Limb (tissue), 2 donors: Measurements from ENCODE around the gene FLCN.
"Not testable (repeated sequence)": the region's sequence is repeated elsewhere in the genome, so short reads cannot be mapped to it uniquely, and the experiment has no call there.

Source experiments
- DNase-seq, 2 donors: peaks; one replicate each; pipeline ENCODE4 v3.0.0-alpha.2; 2016; ENCODE audit errors: extremely low spot score in 2 of 2

Gene FLCN

DNA sequence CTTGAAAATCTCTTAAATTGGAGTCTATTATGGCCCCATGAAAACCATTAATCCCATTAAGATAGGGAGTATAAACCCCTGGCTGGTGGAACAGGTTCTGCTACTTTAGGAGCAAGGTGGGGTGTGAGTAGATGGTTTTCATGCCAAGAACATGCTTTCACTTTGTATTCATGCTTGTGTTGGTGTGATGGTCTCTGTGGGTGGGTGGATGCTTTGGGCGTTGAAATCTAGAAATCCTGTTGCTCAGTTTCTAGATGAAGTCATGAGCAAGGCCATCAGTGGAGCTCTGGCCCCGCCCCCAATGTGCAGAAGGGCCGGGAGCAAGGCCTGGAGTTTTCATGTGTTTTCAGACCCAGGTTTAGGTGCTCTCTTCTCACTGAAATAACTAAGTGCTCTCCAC, 50.9 kb downstream of the FLCN start:
- DNase-seq, result no peak

DNA sequence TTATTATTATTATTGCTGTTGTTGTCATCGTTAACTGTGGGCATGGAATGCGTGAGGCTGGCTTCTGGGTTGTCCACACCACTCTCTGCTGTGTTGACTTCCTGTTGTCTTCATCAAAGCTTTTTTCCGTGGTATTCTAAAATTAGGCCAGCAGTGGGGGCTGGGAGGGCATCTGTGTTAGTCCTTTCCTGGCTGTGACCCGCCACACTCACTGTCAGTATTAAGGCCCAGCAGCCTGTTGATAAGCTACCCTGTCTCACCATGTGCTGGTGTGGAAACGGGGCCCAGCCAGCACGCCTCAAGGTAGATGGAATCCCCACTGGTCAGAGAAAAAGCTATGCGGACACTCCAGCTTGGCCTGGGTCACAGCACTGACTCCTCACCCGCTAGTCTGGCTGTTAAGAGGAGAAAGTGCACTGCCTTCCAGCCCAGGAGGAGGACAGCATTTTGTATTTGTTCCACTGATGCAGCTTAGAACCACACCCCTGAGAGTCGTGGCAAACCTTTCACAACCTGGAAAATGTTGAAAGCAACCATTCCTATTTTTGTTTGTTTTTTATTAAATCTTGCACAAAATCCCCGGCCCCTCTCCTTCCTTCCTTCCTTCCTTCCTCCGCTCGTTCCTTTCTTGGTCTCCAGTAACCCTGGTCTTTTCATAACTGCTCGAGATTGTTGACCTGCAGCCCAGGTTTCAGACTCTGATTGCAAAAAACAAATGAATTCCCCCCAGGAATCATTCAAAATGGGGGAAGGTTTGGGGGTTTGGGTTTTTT, 51.8 kb downstream of the FLCN start:
- not testable (repeated sequence) for DNase-seq

- DNase-seq, result no peak
Measured at GRCh38 chr17:17183744-17184143, 53.2 kb downstream of the FLCN start.

- DNase-seq, result no peak
Measured at GRCh38 chr17:17182598-17183136, 54.3 kb downstream of the FLCN start.

DNA sequence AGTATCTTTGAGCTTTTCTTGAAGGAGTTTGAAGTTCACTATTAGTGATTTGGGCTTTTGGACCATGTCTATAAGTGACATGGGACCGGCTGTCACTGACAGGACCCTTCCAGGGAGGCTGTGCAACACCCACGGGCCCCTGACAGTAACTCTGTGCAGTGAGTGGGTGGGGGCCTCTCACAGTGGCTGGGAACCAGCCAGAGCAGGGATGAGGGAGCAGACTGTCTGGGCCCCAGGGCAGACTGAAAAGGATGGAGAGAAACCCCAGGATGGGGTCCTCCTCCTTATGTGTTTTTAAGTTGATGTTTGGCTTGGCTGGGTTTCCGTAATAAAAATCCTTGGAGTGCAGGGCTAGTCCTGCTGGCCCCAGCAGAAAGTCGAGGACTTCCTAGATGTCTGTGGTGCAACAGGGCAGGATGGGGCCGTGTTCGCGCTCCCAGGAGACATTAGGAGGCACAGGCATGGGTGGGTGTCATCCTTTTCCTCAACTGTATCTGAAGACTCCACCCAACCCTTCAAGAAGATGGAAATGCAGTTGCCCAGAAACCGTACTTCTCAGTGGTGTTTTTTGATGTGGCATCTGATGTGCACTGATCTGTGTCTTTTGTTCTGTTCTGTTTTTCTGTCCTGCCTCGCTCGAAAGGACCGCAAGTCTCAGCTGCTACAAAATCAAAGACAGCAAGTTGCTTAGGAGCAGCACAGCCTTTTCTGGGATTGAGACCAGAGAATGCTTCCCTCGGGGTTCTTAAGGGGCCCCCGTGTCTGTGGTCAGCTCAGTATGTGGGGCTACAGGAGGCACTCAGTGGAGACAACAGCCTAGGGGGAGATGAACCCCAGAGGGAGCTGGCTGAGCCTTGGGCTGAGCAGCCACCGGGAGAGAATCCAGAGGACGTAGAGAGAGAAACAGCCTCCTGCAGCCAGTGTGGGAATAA, 55.0 kb downstream of the FLCN start:
- DNase-seq, result no peak

DNA sequence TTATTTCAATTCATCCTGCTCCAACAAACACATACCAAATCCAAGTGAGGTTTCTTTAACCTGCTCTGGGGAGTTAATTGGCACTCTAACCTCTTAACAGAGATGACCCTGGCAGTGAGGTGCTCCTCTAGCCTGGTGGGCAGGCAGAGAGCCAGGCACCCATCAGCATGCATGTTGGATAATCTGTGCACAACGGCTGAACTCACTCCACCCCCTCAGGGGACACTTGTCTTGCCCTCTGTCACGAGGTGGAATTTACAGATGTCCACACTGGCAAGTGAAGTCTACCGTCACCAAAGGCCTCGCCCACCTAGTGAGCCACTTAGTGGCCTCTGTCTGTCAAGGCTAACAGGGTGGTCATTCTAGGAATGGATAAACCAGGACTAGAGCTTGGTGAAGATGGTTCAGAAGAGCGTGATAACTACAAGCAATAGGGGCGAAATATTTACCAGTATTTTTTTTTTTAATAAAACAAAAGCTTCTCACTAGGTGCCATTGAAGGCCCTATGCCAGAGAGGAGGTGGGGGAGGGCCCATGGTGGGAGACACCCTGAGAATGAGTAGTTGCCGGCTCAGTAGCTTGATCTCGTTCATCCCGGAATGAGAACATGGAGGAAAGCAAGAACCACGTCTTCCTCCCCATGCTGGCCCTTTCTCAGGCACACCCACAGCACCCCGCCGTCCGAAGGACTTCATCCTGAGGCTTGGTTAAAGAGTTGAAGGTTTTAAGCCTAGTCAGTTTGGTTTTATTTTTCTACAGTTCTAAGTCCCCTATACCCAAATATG, 56.0 kb downstream of the FLCN start:
- DNase-seq, result no peak

- no peak for DNase-seq
Measured at GRCh38 chr17:17180141-17180603, 56.8 kb downstream of the FLCN start.

- DNase-seq, result no peak
Measured at GRCh38 chr17:17179371-17179827, 57.6 kb downstream of the FLCN start.

DNA sequence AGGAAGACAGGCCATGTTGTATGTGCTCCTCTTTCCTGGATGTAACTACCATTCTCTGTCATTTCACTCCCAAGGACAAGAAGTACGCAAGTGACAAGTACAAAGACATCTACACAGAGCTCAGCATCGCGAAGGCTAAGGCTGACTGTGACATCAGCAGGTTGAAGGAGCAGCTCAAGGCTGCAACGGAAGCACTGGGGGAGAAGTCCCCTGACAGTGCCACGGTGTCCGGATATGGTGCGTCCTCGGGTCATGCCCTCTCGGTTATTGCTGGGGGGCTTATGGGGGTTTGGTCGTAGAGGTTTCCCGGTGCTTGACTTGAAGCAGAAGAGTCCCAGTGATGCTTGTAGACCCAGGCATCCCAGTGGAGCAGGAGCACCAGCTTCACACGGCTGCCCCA, 59.8 kb downstream of the FLCN start:
- no peak for DNase-seq

- no peak for DNase-seq
Measured at GRCh38 chr17:17176341-17176740, 60.6 kb downstream of the FLCN start.

DNA sequence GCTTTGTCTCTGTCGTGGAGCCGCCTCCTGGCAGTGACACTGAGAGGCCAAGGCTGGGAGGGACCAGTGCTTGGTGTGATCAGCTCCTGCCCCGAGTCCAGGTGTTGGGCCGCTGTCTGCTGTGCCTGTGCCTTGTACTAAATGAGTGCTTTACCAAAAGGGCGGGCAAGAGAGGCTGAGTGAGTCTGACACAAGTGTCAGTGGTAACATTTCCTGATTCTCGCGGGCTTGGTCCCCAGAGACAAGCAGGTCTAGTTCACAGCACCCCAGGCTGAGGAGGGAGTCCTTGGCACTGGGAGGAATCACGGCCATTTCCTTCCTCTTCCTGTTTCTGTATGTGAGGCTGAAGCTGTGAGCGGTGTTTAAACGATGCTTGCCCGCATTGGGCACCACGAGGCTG, 61.1 kb downstream of the FLCN start:
- DNase-seq, result no peak

DNA sequence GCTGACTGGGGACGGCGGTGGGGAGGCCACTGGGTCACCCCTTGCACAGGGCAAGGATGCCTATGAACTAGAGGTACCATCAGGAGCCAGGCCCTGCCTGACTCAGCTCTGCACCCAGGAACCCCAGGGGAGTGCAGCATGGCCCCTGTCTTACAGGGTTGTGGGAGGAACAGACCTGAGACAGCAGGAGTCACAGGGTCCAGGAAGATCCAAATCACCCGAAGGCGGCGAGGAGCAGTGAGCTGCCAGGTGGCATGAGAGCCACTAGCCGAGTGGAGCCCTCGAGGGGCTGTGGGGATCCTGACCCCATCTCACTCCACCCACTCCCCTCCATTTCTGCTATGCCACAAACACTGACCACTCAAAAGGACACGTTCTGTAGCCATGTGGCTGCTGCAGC, 61.6 kb downstream of the FLCN start:
- no peak for DNase-seq

GRCh38 chr17:17173921-17174320, 63.0 kb downstream of the FLCN start:
- DNase-seq, result no peak

DNA sequence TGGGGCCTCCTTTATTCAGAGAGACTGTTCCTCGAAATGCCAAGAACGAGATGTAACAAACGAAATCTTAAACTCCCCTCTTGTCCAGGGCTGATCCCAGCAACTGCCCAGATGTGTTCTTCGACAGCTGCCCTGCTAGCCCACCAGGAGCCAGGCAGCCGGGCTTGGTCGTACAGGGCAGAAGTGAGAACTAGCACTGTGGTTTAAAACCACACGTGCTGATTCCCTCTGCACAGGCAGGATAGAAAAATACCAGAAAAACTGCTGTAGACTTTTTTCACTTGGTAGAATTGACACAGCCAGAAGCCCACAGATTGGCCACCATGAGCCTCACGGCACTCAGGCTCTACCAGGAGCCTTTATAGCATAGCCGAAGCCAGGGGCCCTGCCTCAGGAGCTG, 64.0 kb downstream of the FLCN start:
- DNase-seq, result no peak

DNA sequence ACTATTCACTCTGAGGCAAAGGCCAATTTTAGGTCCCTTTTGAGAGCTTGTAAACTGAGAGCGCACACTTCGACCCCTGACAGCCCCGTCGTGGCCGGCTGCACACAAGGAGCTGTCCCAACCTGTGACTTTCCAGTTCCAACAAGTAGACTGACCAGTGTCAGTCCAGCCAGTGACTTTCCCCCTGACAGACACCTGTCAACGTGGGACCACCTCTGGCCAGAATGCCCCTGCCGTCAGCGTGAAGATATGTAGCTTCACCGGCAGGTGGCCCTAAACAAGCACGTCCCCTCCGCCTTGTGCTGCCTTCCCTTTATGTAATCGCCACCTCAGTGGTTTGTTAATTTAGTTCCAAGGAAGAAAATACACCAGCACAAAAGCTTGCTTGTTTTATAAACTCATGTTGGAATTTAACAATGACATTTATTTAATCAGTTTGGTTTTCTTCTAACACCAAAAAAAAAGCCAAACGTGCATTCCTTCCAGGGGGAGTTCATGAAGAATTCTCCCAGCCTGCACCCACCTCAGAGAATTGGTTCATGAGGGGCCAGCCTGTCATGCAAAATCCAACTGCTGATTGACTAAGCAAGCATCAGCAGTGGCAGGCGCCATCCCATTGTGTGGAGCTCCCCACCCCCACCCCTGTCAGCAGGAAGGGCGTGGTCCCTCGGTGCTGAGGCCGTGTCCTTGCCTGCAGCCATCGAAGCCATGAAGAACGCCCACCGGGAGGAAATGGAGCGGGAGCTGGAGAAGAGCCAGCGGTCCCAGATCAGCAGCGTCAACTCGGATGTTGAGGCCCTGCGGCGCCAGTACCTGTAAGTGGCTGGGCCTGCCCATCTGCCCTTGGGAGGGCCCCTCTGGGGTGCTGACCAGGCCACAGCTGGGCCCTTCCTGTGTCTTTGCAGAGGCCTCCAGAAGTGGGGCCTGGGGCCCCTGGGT, 64.7 kb downstream of the FLCN start:
- DNase-seq, result no peak

DNA sequence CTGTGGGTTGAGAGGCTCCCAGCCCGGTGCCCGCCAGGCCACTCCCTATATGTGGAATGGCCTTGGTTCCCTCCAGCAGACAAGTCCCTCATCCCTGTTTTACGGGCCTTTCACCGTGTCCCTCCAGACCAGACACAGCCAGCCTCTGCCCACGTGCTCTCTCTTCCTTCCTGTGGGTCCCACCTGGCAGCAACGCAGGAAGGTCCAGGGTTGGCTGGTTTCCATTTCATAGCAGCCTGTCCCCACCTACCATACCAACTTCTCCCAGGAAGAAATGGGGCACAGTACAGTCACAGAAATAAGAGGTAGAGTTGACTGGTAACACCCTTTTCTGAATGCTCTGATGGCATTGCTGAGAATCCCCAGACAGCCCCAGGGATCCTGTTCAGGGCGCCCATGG, 65.8 kb downstream of the FLCN start:
- no peak for DNase-seq

DNA sequence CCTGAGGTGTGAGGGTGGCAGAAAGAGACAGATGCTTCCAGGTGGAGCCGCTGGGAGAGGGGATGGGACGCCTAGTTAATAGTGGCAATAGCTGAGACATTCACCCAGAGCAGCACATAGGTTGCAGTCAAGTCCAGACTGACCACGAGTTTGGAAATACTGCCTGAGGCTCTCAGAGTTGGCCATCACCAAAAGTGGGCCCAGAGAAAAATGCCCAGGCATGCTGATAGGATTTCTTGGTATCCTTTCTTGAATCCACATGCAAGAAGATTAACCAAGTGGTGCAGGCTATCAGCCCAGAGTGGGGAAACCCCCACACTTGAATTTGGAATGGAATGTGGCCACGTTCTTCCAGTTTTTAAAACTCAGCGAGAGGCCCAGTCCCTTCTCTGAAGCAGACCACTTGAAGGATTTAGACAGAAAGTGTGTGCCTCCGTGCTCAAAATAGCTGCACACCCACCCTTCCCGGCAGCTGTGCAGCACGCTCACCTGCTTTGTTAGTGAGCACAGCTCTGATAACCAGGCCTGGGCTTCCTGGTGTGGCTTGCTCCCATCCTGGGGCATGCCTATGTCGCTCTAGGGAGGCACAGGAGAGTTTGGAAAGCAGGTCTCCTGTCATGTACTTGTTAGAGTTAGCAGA, 66.5 kb downstream of the FLCN start:
- no peak for DNase-seq

- no peak for DNase-seq
Measured at GRCh38 chr17:17169396-17169795, 67.6 kb downstream of the FLCN start.

- no peak for DNase-seq
Measured at GRCh38 chr17:17168401-17168800, 68.6 kb downstream of the FLCN start.

- DNase-seq, result no peak
Measured at GRCh38 chr17:17167986-17168385, 69.0 kb downstream of the FLCN start.
